ENCODE measurements around the gene UNC13C.
"Not testable (repeated sequence)": the region's sequence is repeated elsewhere in the genome, so short reads cannot be mapped to it uniquely, and the experiment has no call there.

Gene UNC13C

GRCh38 chr15:54450288-54450687 lies 472.0 kb downstream of the UNC13C start:
- DNase-seq (ENCODE audit: low read depth in 2 of 3, low spot score in 1 of 3): not testable (repeated sequence)

- DNase-seq (ENCODE audit: low read depth in 2 of 3, low spot score in 1 of 3): no peak
Measured at GRCh38 chr15:54456413-54456812, 478.2 kb downstream of the UNC13C start.

- no peak for DNase-seq (ENCODE audit: low read depth in 2 of 3, low spot score in 1 of 3)
Measured at GRCh38 chr15:54462511-54462913, 484.3 kb downstream of the UNC13C start.

GRCh38 chr15:54481819-54482218 lies 503.6 kb downstream of the UNC13C start:
- DNase-seq (ENCODE audit: low read depth in 2 of 3, low spot score in 1 of 3): no peak

- DNase-seq (ENCODE audit: low read depth in 2 of 3, low spot score in 1 of 3): no peak
Measured at GRCh38 chr15:54482251-54482650, 504.0 kb downstream of the UNC13C start.

GRCh38 chr15:54500330-54500729 lies 522.1 kb downstream of the UNC13C start:
- DNase-seq (ENCODE audit: low read depth in 2 of 3, low spot score in 1 of 3): no peak

- no peak for DNase-seq (ENCODE audit: low read depth in 2 of 3, low spot score in 1 of 3)
Measured at GRCh38 chr15:54502416-54503075, 524.3 kb downstream of the UNC13C start.

- no peak for DNase-seq (ENCODE audit: low read depth in 2 of 3, low spot score in 1 of 3)
Measured at GRCh38 chr15:54504695-54505094, 526.5 kb downstream of the UNC13C start.

- no peak for DNase-seq (ENCODE audit: low read depth in 2 of 3, low spot score in 1 of 3)
Measured at GRCh38 chr15:54506977-54507524, 528.8 kb downstream of the UNC13C start.

GRCh38 chr15:54514601-54515000 lies 536.4 kb downstream of the UNC13C start:
- no peak for DNase-seq (ENCODE audit: low read depth in 2 of 3, low spot score in 1 of 3)

- no peak for DNase-seq (ENCODE audit: low read depth in 2 of 3, low spot score in 1 of 3)
Measured at GRCh38 chr15:54515664-54516582, 537.7 kb downstream of the UNC13C start.

GRCh38 chr15:54517366-54517765 lies 539.1 kb downstream of the UNC13C start:
- DNase-seq (ENCODE audit: low read depth in 2 of 3, low spot score in 1 of 3): no peak

GRCh38 chr15:54518156-54518882 lies 540.1 kb downstream of the UNC13C start:
- DNase-seq (ENCODE audit: low read depth in 2 of 3, low spot score in 1 of 3): no peak

- DNase-seq (ENCODE audit: low read depth in 2 of 3, low spot score in 1 of 3): no peak
Measured at GRCh38 chr15:54519577-54519976, 541.3 kb downstream of the UNC13C start.

GRCh38 chr15:54520616-54521015 lies 542.4 kb downstream of the UNC13C start:
- no peak for DNase-seq (ENCODE audit: low read depth in 2 of 3, low spot score in 1 of 3)

- DNase-seq (ENCODE audit: low read depth in 2 of 3, low spot score in 1 of 3): no peak
Measured at GRCh38 chr15:54521206-54521605, 543.0 kb downstream of the UNC13C start.

- no peak for DNase-seq (ENCODE audit: low read depth in 2 of 3, low spot score in 1 of 3)
Measured at GRCh38 chr15:54528021-54528420, 549.8 kb downstream of the UNC13C start.

GRCh38 chr15:54540721-54541120 lies 562.5 kb downstream of the UNC13C start:
- DNase-seq (ENCODE audit: low read depth in 2 of 3, low spot score in 1 of 3): no peak

GRCh38 chr15:54547491-54547890 lies 569.2 kb downstream of the UNC13C start:
- DNase-seq (ENCODE audit: low read depth in 2 of 3, low spot score in 1 of 3): no peak

- no peak for DNase-seq (ENCODE audit: low read depth in 2 of 3, low spot score in 1 of 3)
Measured at GRCh38 chr15:54550954-54551353, 572.7 kb downstream of the UNC13C start.

GRCh38 chr15:54556231-54556630 lies 578.0 kb downstream of the UNC13C start:
- no peak for DNase-seq (ENCODE audit: low read depth in 2 of 3, low spot score in 1 of 3)
